HUES48 (cell line): ENCODE measurements around the gene SLCO4A1.

Source experiments
- H3K27ac ChIP-seq: one replicate; pipeline ENCODE4 v1.7.0; 2013; ENCODE audit warnings: low read depth, low read length, inconsistent platforms
- H3K27me3 ChIP-seq: 2 replicates; pipeline ENCODE4 v1.6.1; 2013; ENCODE audit warnings: mild to moderate bottlenecking, low read length; ENCODE audit not compliant: control insufficient read depth, insufficient read depth
- H3K36me3 ChIP-seq: 2 replicates; pipeline ENCODE4 v1.6.1; 2013; ENCODE audit warnings: low read length; ENCODE audit not compliant: control insufficient read depth, insufficient read depth
- H3K4me1 ChIP-seq: 2 replicates; pipeline ENCODE4 v1.6.1; 2013; ENCODE audit warnings: mild to moderate bottlenecking, low read length; ENCODE audit not compliant: control insufficient read depth, insufficient read depth
- H3K4me3 ChIP-seq: 2 replicates; pipeline ENCODE4 v1.5.1; 2013; ENCODE audit warnings: mild to moderate bottlenecking, low read depth, low read length
- H3K9ac ChIP-seq: 2 replicates; pipeline ENCODE4 v1.6.1; 2013; ENCODE audit warnings: mild to moderate bottlenecking, low read depth, low read length, moderate library complexity
- H3K9me3 ChIP-seq: 2 replicates; pipeline ENCODE4 v1.6.1; 2013; ENCODE audit warnings: low read length; ENCODE audit not compliant: control insufficient read depth, insufficient read depth

SLCO4A1 gene

GRCh38 chr20:62716941-62717310 is 74.6 kb downstream of the SLCO4A1 start:
- no peak overlapping the region for H3K27ac ChIP-seq
- no peaks in the 10 kb centered on the region for H3K36me3 ChIP-seq
- H3K9me3 ChIP-seq = peaks cover 8% of the 10 kb centered on the region; the same call in 1 of the 2 replicates
- no peak overlapping the region for H3K9ac ChIP-seq
- H3K4me3 ChIP-seq = no peak overlapping the region
- H3K27me3 ChIP-seq = no peaks in the 10 kb centered on the region
- no peaks in the 10 kb centered on the region for H3K4me1 ChIP-seq

GRCh38 chr20:62717933-62718332 is 75.6 kb downstream of the SLCO4A1 start:
- Histone ChIP-seq H3K36me3 (no peaks in the 10 kb centered on the region), H3K4me3 (no peak overlapping the region), H3K9ac (no peak overlapping the region), H3K27ac (no peak overlapping the region), H3K9me3 (peaks cover 9% of the 10 kb centered on the region; the same call in 1 of the 2 replicates), H3K4me1 (no peaks in the 10 kb centered on the region), H3K27me3 (no peaks in the 10 kb centered on the region)

- Histone ChIP-seq H3K9ac (no peak overlapping the region), H3K36me3 (no peaks in the 10 kb centered on the region), H3K4me3 (no peak overlapping the region), H3K9me3 (peaks cover 9% of the 10 kb centered on the region; the same call in 1 of the 2 replicates), H3K27me3 (no peaks in the 10 kb centered on the region), H3K4me1 (no peaks in the 10 kb centered on the region), H3K27ac (no peak overlapping the region)
These were observed 76.2 kb downstream of the SLCO4A1 start for GRCh38 chr20:62718546-62718945.

DNA sequence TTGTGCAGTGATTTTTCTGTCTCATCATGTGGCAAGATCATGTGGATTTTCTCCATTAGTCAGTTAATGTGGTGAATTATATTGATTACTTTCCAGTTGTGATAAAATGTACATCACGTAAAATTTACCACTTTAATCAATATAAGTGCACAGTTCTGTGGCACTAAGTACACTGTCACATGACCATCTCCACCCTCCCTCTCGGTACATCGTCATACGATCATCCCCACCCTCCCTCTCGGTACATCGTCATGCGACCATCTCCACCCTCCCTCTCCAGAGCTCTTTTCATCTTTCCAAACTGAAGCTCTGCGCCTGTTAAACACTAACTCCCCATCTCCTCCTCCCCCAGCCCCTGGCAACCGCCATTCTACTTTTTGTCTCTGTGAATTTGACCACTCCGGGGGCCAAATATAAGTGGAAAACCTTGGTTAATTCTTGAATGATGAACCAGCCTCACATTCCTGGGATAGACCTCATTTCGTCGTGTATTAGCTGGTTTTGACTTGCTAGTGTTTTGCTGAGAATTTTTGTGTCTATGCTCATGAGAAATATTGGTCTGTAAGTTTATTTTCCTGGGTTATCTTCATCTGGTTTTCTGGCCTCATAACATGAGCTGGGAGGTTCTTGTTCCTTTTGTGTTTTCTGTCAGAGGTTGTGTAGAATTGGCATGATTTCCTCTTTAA is 77.1 kb downstream of the SLCO4A1 start:
- H3K27me3 ChIP-seq = no peaks in the 10 kb centered on the region
- no peak overlapping the region for H3K27ac ChIP-seq
- peaks cover 9% of the 10 kb centered on the region; the same call in 1 of the 2 replicates for H3K9me3 ChIP-seq
- no peaks in the 10 kb centered on the region for H3K36me3 ChIP-seq
- no peak overlapping the region for H3K9ac ChIP-seq
- H3K4me1 ChIP-seq = no peaks in the 10 kb centered on the region
- no peak overlapping the region for H3K4me3 ChIP-seq
